CD4-positive, alpha-beta T cell (primary cell): ENCODE results near the gene ELMO1. TPM values are rescaled to one million over a fixed set of nuclear protein-coding genes. Genes with fewer than 3 reads are reported as not detected.
A peak's percentile ranks its signal among the peaks of the same experiment; 100 is the strongest.

Experiments
- ATAC-seq: fragments of 200-7000 bp; cut with Tn5 transposase; one replicate; pipeline ENCODE4 v1.10.0; 2022; ENCODE audit warnings: mild to moderate bottlenecking; ENCODE audit not compliant: poor library complexity
- CTCF ChIA-PET: fragments of 350-600 bp; sonication (Branson Sonifier 250); formaldehyde crosslinking; loops from one replicate; lab custom pipeline; 2021; ENCODE audit warnings: antibody characterized with exemption, inconsistent platforms; lab: Charles Lee
- POLR2A ChIA-PET: fragments of 350-600 bp; sonication (Branson Sonifier 250); formaldehyde crosslinking; loops from one replicate; lab custom pipeline; 2021; ENCODE audit warnings: antibody characterized with exemption, inconsistent platforms; lab: Charles Lee
- DNase-seq, 14 experiments: peaks; one replicate each; pipeline ENCODE4 v3.0.0-alpha.2; 2013 to 2020; ENCODE audit warnings: mixed read lengths in 2 of 14
- H3K27ac ChIP-seq, 2 donors: one replicate each; pipeline versions ENCODE4 v1.5.1 to v1.7.0; 2013; ENCODE audit warnings: low read length in 2 of 2, low read depth in 1 of 2, mild to moderate bottlenecking in 1 of 2
- H3K27me3 ChIP-seq, 2 experiments: 1 replicate in 1 of 2; 2 replicates in 1 of 2; pipeline versions ENCODE4 v1.6.1 to v1.7.0; 2013; ENCODE audit warnings: low read length in 2 of 2, control low read depth in 1 of 2, mild to moderate bottlenecking in 1 of 2, moderate library complexity in 1 of 2; ENCODE audit not compliant: insufficient read depth in 2 of 2, control insufficient read depth in 1 of 2
- H3K36me3 ChIP-seq: one replicate; pipeline ENCODE4 v1.6.1; 2013; ENCODE audit warnings: low read length, control low read depth; ENCODE audit not compliant: insufficient read depth
- H3K4me1 ChIP-seq: one replicate; pipeline ENCODE4 v1.6.1; 2013; ENCODE audit warnings: low read length, control low read depth; ENCODE audit not compliant: insufficient read depth
- H3K4me3 ChIP-seq: one replicate; pipeline ENCODE4 v1.5.1; 2013; ENCODE audit warnings: mild to moderate bottlenecking, low read length, moderate library complexity
- H3K9me3 ChIP-seq, 2 experiments: 1 replicate in 1 of 2; 2 replicates in 1 of 2; pipeline versions ENCODE4 v1.6.1 to v1.7.0; 2013; ENCODE audit warnings: low read length in 2 of 2, mild to moderate bottlenecking in 2 of 2, control low read depth in 1 of 2, moderate library complexity in 1 of 2; ENCODE audit not compliant: control insufficient read depth in 1 of 2, insufficient read depth in 1 of 2
- H3K27ac Mint-ChIP-seq: one replicate; pipeline ENCODE4 v1.8.0; 2020; ENCODE audit warnings: mixed read lengths
- H3K27me3 Mint-ChIP-seq: one replicate; pipeline ENCODE4 v1.8.0; 2021; ENCODE audit warnings: mixed read lengths
- H3K36me3 Mint-ChIP-seq: one replicate; pipeline ENCODE4 v1.8.0; 2021; ENCODE audit warnings: low read depth, mixed read lengths
- H3K4me1 Mint-ChIP-seq: one replicate; pipeline ENCODE4 v1.8.0; 2021; ENCODE audit warnings: low read depth, mixed read lengths
- H3K4me3 Mint-ChIP-seq: one replicate; pipeline ENCODE4 v1.8.0; 2020; ENCODE audit warnings: mild to moderate bottlenecking, mixed read lengths
- H3K9me3 Mint-ChIP-seq: one replicate; pipeline ENCODE4 v1.8.0; 2020; ENCODE audit warnings: mixed read lengths
- intact Hi-C, 2 experiments: fragments of 100-400 bp; cut with DNase I in 1 of 2; cut with micrococcal nuclease in 1 of 2; formaldehyde crosslinking; loops; one replicate each; pipeline versions ENCODE4 v1.15.1 to v1.9.0; 2023 to 2025; cut with DNase I, micrococcal nuclease
- total RNA-seq, 174 experiments: library from RNA in 2 of 174; stranded (reverse) in 2 of 174; gene quantifications; one replicate each; pipeline ENCODE4 v1.2.3 and lab custom pipeline; 2021 to 2026
- TF ChIP-seq, protein P1 (sequence below): fragments of 200-600 bp; IDR thresholded peaks from one replicate; pipeline ENCODE4 v1.8.0; 2022; ENCODE audit warnings: antibody characterized with exemption, mild to moderate bottlenecking

Gene ELMO1
- total RNA-seq, 2 experiments from 2014 or later: 117 to 120 TPM

GRCh38 chr7:36860681-36861080 is 588.0 kb downstream of the ELMO1 start:
- Histone ChIP-seq H3K9me3 (no peaks in the 10 kb centered on the region), H3K27me3 (no peaks in the 10 kb centered on the region), H3K4me1 (peaks cover 7% of the 10 kb centered on the region), H3K4me3 (no peak overlapping the region), H3K36me3 (peaks cover 75% of the 10 kb centered on the region), H3K27ac (no peak overlapping the region)
- CTCF ChIA-PET: interaction anchor here (1.3 kb wide), 1 partner anchor 190 kb away, joined by 3 read pairs; no protein-coding TSS in a partner anchor
- H3K4me3 Mint-ChIP-seq: no peak overlapping the region
- no peak for ATAC-seq
- DNase-seq: no peak
- H3K27me3 Mint-ChIP-seq: no peaks in the 10 kb centered on the region
- peaks cover 19% of the 10 kb centered on the region for H3K4me1 Mint-ChIP-seq
- no peaks in the 10 kb centered on the region for H3K9me3 Mint-ChIP-seq
- POLR2A ChIA-PET: no interaction called here
- TF ChIP-seq, protein P1, sequence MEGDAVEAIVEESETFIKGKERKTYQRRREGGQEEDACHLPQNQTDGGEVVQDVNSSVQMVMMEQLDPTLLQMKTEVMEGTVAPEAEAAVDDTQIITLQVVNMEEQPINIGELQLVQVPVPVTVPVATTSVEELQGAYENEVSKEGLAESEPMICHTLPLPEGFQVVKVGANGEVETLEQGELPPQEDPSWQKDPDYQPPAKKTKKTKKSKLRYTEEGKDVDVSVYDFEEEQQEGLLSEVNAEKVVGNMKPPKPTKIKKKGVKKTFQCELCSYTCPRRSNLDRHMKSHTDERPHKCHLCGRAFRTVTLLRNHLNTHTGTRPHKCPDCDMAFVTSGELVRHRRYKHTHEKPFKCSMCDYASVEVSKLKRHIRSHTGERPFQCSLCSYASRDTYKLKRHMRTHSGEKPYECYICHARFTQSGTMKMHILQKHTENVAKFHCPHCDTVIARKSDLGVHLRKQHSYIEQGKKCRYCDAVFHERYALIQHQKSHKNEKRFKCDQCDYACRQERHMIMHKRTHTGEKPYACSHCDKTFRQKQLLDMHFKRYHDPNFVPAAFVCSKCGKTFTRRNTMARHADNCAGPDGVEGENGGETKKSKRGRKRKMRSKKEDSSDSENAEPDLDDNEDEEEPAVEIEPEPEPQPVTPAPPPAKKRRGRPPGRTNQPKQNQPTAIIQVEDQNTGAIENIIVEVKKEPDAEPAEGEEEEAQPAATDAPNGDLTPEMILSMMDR: no peak
- H3K27ac Mint-ChIP-seq: no peak overlapping the region
- intact Hi-C loops: loop anchor here in 1 of 2 experiments (10.0 kb wide), 1 partner anchor 366 kb away; no protein-coding TSS in a partner anchor
- peaks cover 100% of the 10 kb centered on the region for H3K36me3 Mint-ChIP-seq

- no peak overlapping the region for H3K27ac Mint-ChIP-seq
- peaks cover 8% of the 10 kb centered on the region for H3K4me1 Mint-ChIP-seq
- no peak for DNase-seq
- H3K27me3 Mint-ChIP-seq: no peaks in the 10 kb centered on the region
- Histone ChIP-seq H3K36me3 (peaks cover 58% of the 10 kb centered on the region), H3K9me3 (no peaks in the 10 kb centered on the region), H3K4me1 (no peaks in the 10 kb centered on the region), H3K4me3 (no peak overlapping the region), H3K27ac (no peak overlapping the region), H3K27me3 (no peaks in the 10 kb centered on the region)
- H3K36me3 Mint-ChIP-seq: peaks cover 95% of the 10 kb centered on the region
- intact Hi-C loops: no loop called here
- TF ChIP-seq, protein P1: no peak
- ChIA-PET POLR2A (no interaction called here), CTCF (no interaction called here)
- no peak for ATAC-seq
- peaks cover 5% of the 10 kb centered on the region for H3K9me3 Mint-ChIP-seq
- H3K4me3 Mint-ChIP-seq: no peak overlapping the region
Observed at GRCh38 chr7:36855330-36855729, 593.3 kb downstream of the ELMO1 start.

DNA sequence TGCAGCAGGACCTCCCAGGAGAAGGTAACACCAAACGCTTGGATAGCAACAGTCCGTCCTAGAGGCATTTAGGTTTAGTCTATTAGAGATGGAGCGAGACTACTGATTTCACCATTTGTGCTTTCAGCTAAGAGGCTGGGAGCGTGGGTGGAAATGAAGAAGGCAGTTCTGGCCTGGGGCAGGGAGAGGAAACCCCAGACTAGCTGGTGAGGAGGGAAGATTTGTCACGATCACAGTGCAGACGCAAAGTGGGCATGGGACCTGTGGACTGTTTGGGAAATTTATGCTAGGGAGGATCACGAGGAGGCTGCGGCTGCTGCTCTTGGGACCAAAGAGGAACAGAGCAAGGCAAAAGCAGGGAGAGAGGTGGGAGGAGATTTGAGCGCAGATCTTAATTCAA is 594.0 kb downstream of the ELMO1 start:
- Mint-ChIP-seq H3K27me3 (no peaks in the 10 kb centered on the region), H3K4me1 (peaks cover 8% of the 10 kb centered on the region), H3K4me3 (no peak overlapping the region), H3K36me3 (peaks cover 88% of the 10 kb centered on the region), H3K27ac (peak overlapping the region; percentile 66), H3K9me3 (peaks cover 5% of the 10 kb centered on the region)
- DNase-seq (no peak), ATAC-seq (no peak)
- no peak overlapping the region for H3K4me3 ChIP-seq
- TF ChIP-seq, protein P1: no peak
- ChIA-PET POLR2A (no interaction called here), CTCF (no interaction called here)
- no peaks in the 10 kb centered on the region for H3K4me1 ChIP-seq
- no peaks in the 10 kb centered on the region for H3K9me3 ChIP-seq
- intact Hi-C loops: no loop called here
- H3K36me3 ChIP-seq: peaks cover 53% of the 10 kb centered on the region
- no peak overlapping the region for H3K27ac ChIP-seq
- no peaks in the 10 kb centered on the region for H3K27me3 ChIP-seq
